ENCODE data around the gene GPRC6A.
"Not testable (repeated sequence)": the region's sequence is repeated elsewhere in the genome, so short reads cannot be mapped to it uniquely, and the experiment has no call there.

GPRC6A gene

GRCh38 chr6:116828983-116829382 lies at the start of gene GPRC6A:
GPRC6A (minus strand) TSS chr6:116829083; CDS start chr6:116829013, 70 bp downstream.
- DNase-seq = no peak

- DNase-seq = no peak
Observed at GRCh38 chr6:116877743-116878142, 48.9 kb upstream of the GPRC6A start.

- no peak for DNase-seq
Observed at GRCh38 chr6:116876635-116877611, 48.0 kb upstream of the GPRC6A start, which contains the start of gene RFX6. RFX6 (plus strand) TSS chr6:116877242; CDS start chr6:116877276, 34 bp downstream.

GRCh38 chr6:116876107-116876506 lies 47.2 kb upstream of the GPRC6A start:
- no peak for DNase-seq

GRCh38 chr6:116872771-116873170 lies 43.9 kb upstream of the GPRC6A start:
- no peak for DNase-seq

- no peak for DNase-seq
Observed at GRCh38 chr6:116866281-116866871, 37.5 kb upstream of the GPRC6A start.

- DNase-seq = no peak
Observed at GRCh38 chr6:116859264-116859663, 30.4 kb upstream of the GPRC6A start.

GRCh38 chr6:116858060-116858459 lies 29.2 kb upstream of the GPRC6A start:
- no peak for DNase-seq

GRCh38 chr6:116847227-116847626 lies 18.3 kb upstream of the GPRC6A start:
- peak; percentile 36 for DNase-seq

GRCh38 chr6:116842459-116842858 lies 13.6 kb upstream of the GPRC6A start:
- DNase-seq = no peak

- DNase-seq = peak; percentile 31
Observed at GRCh38 chr6:116840091-116840490, 11.2 kb upstream of the GPRC6A start.

- no peak for DNase-seq
Observed at GRCh38 chr6:116836606-116837342, 7.9 kb upstream of the GPRC6A start.

GRCh38 chr6:116834526-116834925 lies 5.6 kb upstream of the GPRC6A start:
- not testable (repeated sequence) for DNase-seq

- DNase-seq = no peak
Observed at GRCh38 chr6:116827561-116828240, 1.2 kb downstream of the GPRC6A start.

- not testable (repeated sequence) for DNase-seq
Observed at GRCh38 chr6:116816336-116816735, 12.5 kb downstream of the GPRC6A start.

GRCh38 chr6:116812051-116812650 lies 16.7 kb downstream of the GPRC6A start:
- DNase-seq = no peak

- DNase-seq = no peak
Observed at GRCh38 chr6:116801971-116802370, 26.9 kb downstream of the GPRC6A start.

GRCh38 chr6:116799945-116800344 lies 28.9 kb downstream of the GPRC6A start:
- DNase-seq = no peak

- DNase-seq = no peak
Observed at GRCh38 chr6:116797585-116797984, 31.3 kb downstream of the GPRC6A start.

- no peak for DNase-seq
Observed at GRCh38 chr6:116793224-116793623, 35.7 kb downstream of the GPRC6A start.

- DNase-seq = no peak
Observed at GRCh38 chr6:116783852-116784251, 45.0 kb downstream of the GPRC6A start.

GRCh38 chr6:116779573-116780164 lies 49.2 kb downstream of the GPRC6A start:
- peak; percentile 55 for DNase-seq
